Skeletal muscle tissue (tissue), 4 donors: ENCODE measurements around the gene GFOD1. TPM values are rescaled to one million over a fixed set of nuclear protein-coding genes. Genes with fewer than 3 reads are reported as not detected.

Source experiments
- H3K27ac ChIP-seq: one replicate; pipeline ENCODE4 v1.7.0; 2013; ENCODE audit warnings: mild to moderate bottlenecking, low read depth, low read length, inconsistent platforms
- H3K27me3 ChIP-seq, 3 donors: one replicate each; pipeline ENCODE4 v1.7.0; 2013; ENCODE audit warnings: low read length in 3 of 3; ENCODE audit not compliant: control insufficient read depth in 3 of 3, insufficient read depth in 3 of 3
- H3K36me3 ChIP-seq, 3 donors: one replicate each; pipeline ENCODE4 v1.7.0; 2013; ENCODE audit warnings: low read length in 3 of 3; ENCODE audit not compliant: control insufficient read depth in 3 of 3, insufficient read depth in 3 of 3
- H3K4me1 ChIP-seq, 3 donors: one replicate each; pipeline ENCODE4 v1.7.0; 2013; ENCODE audit warnings: low read length in 3 of 3, mild to moderate bottlenecking in 3 of 3; ENCODE audit not compliant: control insufficient read depth in 3 of 3, insufficient read depth in 3 of 3
- H3K4me3 ChIP-seq, 3 donors: one replicate each; pipeline ENCODE4 v1.7.0; 2013; ENCODE audit warnings: low read length in 3 of 3
- H3K9ac ChIP-seq, 3 donors: one replicate each; pipeline ENCODE4 v1.7.0; 2013; ENCODE audit warnings: low read length in 3 of 3, mild to moderate bottlenecking in 3 of 3, moderate library complexity in 2 of 3, low read depth in 1 of 3
- H3K9me3 ChIP-seq, 3 donors: one replicate each; pipeline ENCODE4 v1.7.0; 2013; ENCODE audit warnings: low read length in 3 of 3; ENCODE audit not compliant: control insufficient read depth in 3 of 3
- total RNA-seq: library from RNA; depleted of rRNA; stranded (reverse); fragments of >200 nt; gene quantifications from one replicate; pipeline ENCODE4 v1.2.3, GENCODE V29; 2014
- donor health status: Osteomylitis.

The GFOD1 gene
- total RNA-seq, 1 donor from 2014 or later = 6.3 TPM

DNA sequence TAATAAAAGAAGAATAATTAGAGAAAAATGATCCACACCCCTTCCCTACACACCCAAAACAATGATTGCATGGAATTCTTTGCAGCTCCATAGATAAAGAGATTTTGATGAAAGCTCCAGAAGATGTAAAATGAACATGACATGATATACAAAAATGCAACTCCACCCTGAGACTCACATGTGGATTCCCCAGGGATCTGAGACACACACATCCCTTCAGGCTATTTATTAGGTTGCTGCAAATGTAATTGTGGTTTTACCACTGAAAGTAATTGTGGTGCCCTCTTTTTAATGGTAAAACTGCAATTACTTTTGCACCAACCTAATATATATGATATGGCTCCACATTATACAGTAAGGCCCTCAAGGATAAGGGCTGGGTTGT lies 118.7 kb downstream of the GFOD1 start:
- H3K27me3 ChIP-seq = no peaks in the 10 kb centered on the region
- H3K4me3 ChIP-seq = no peak overlapping the region
- H3K9ac ChIP-seq = no peak overlapping the region
- H3K4me1 ChIP-seq = peaks cover 4 to 25% (median 15%) of the 10 kb centered on the region in 3 donors
- no peak overlapping the region for H3K27ac ChIP-seq
- peaks cover 11 to 13% (median 13%) of the 10 kb centered on the region in 3 donors for H3K36me3 ChIP-seq
- H3K9me3 ChIP-seq = no peaks in the 10 kb centered on the region

DNA sequence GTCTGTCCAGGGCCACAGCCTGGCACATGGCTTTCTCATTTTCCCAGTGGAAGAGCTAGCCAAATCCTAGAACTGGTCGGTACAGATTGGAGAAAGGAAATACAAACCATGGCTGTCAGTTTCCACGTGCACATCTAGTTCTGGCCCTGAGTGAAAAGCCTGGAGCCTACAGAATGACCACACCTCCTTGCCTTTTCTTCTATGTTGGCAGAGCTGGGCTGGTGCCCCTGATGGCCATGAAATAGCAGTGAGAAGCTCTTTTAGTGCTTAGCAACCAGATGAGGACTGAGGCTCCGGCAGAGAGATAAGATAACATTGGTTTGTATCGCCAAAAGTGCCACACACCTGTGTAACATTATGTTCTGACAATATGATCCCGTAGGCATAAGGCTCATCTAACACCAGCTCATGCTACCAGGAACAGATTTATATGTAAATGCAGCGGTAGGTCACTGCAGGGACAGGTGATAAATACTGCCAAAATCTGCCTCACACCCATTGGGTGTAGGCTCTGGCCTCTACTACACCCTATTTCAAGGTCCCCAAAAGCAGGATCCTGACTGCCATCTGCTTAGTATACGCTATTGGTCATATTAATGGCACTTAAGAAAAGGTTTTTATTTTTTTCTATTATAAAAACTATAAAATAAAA lies 119.2 kb downstream of the GFOD1 start:
- Histone ChIP-seq H3K27ac (no peak overlapping the region), H3K4me1 (peaks cover 4 to 25% (median 15%) of the 10 kb centered on the region in 3 donors), H3K9ac (no peak overlapping the region), H3K36me3 (peaks cover 11 to 13% (median 13%) of the 10 kb centered on the region in 3 donors), H3K9me3 (no peaks in the 10 kb centered on the region), H3K27me3 (no peaks in the 10 kb centered on the region), H3K4me3 (no peak overlapping the region)

DNA sequence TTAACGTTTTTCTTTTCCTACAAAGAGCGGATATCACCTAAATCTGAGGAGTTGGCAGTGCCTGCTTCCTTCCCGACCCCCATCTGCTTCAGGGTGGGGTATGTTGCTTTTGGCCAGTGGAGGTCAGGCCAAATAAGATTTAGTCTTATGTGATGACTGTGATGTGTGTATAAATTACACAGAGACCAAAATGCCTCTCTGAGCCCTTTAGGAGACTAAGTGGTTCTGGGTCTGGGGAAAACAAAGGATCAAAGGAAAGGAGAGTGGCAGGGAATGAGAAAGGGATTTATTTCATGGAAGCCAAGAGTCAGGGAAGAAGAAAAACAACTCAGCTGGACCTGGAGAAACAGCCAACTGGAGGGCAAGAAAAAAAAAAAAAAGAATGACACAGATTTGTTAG lies 120.0 kb downstream of the GFOD1 start:
- Histone ChIP-seq H3K9ac (no peak overlapping the region), H3K9me3 (no peaks in the 10 kb centered on the region), H3K4me1 (peaks cover 4 to 22% (median 14%) of the 10 kb centered on the region in 3 donors), H3K27me3 (no peaks in the 10 kb centered on the region), H3K4me3 (no peak overlapping the region), H3K27ac (no peak overlapping the region), H3K36me3 (peaks cover 11 to 13% (median 13%) of the 10 kb centered on the region in 3 donors)

- Histone ChIP-seq H3K36me3 (peaks cover 11 to 13% (median 13%) of the 10 kb centered on the region in 3 donors), H3K4me1 (peaks cover 11 to 15% (median 14%) of the 10 kb centered on the region in 3 donors), H3K4me3 (no peak overlapping the region), H3K27me3 (no peaks in the 10 kb centered on the region), H3K9ac (no peak overlapping the region), H3K27ac (no peak overlapping the region), H3K9me3 (no peaks in the 10 kb centered on the region)
Measured at GRCh38 chr6:13365320-13365719, 122.1 kb downstream of the GFOD1 start.

DNA sequence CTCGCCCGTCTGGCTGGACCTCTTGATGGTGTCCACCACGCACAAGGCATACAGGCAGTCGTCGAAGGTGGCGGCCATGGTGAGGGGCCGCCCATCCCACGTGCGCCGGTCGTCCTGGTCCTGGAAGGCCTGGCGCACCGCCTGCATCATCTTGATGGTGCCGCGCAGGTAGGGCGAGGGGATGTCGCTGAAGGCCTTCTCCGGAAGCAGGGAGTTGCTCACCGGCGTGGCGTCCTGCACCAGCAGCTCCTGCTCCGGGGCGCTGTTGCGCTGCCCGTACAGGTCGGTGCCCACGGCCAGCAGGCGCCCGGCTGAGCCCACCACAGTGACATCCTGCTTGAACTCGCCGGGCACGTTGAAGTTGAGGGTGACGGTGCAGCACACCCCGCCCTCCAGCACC lies 122.6 kb downstream of the GFOD1 start:
- H3K4me1 ChIP-seq = peaks cover 11 to 15% (median 14%) of the 10 kb centered on the region in 3 donors
- no peak overlapping the region for H3K4me3 ChIP-seq
- no peaks in the 10 kb centered on the region for H3K27me3 ChIP-seq
- H3K9ac ChIP-seq = no peak overlapping the region
- no peak overlapping the region for H3K27ac ChIP-seq
- no peaks in the 10 kb centered on the region for H3K9me3 ChIP-seq
- H3K36me3 ChIP-seq = peaks cover 11 to 13% (median 13%) of the 10 kb centered on the region in 3 donors

DNA sequence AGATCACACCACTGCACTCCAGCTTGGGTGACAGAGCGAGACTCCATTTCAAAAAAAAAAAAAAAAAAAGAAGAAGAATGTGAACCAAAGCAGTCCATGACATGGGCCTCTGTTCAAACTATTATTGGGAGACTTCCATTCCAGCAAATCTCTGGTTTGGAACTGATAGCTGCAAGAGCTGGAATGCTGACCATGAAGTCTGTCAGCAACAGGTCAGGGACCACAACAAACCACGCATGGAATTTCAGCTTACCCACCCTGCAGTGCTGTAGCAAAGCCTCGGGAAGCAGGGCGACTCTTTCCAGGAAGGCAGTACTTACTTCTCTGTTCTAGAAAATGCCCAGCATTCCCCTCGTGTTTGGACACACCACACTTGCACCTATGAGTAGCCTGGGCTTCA lies 125.0 kb downstream of the GFOD1 start:
- Histone ChIP-seq H3K4me1 (peaks cover 3 to 8% (median 8%) of the 10 kb centered on the region in 3 donors), H3K36me3 (peaks cover 11 to 13% (median 13%) of the 10 kb centered on the region in 3 donors), H3K27ac (no peak overlapping the region)

DNA sequence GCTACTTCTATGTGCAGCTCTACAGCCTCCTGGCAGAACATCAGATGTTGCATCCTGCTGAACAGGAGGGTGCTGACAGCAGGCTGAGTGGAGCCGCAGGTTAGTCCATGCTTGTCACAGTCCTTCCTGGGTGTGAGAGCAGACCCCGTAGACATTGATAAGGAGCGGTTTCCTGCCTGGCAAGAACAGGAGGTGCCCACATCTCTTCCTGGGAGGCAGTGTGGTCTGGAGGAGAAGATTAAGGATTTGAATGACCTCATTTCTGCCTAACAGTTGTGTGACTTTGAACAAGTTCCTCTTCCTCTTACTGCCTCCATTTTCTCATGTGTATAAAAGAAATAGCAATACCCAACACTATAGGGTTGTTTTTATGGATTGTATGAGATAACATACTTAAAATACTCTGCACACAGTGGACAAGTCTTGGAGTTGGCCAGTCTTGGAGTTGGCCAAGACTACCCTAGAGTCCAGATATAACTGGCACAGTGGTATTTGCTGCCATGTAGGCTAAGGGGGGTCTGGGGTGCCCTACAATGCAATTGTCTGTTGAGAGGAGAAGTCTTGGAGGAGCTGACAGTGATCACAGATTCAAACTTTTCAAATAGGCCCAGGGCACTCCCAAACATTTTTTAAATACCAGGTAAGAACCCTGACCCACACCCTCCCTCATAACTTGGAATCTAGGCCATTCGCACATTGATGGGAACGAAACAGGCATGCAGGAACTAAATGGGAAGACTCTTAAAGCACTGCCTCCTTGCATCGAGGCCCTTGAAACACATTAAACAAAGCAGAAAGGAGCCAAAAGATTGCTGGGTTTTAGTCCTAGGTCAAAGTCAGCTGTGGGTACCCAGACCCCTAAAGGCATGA lies 126.5 kb downstream of the GFOD1 start:
- no peak overlapping the region for H3K9ac ChIP-seq
- H3K9me3 ChIP-seq = no peaks in the 10 kb centered on the region
- no peaks in the 10 kb centered on the region for H3K27me3 ChIP-seq
- H3K4me3 ChIP-seq = no peak overlapping the region
- H3K4me1 ChIP-seq = peaks cover 0 to 8% (median 8%) of the 10 kb centered on the region in 3 donors
- no peak overlapping the region for H3K27ac ChIP-seq
- H3K36me3 ChIP-seq = peaks cover 11 to 13% (median 13%) of the 10 kb centered on the region in 3 donors

More for the DNA sequence above, 125.0 kb downstream of the GFOD1 start:
- Histone ChIP-seq H3K4me3 (no peak overlapping the region), H3K9ac (no peak overlapping the region), H3K9me3 (no peaks in the 10 kb centered on the region), H3K27me3 (no peaks in the 10 kb centered on the region)

GRCh38 chr6:13359287-13359686 lies 128.1 kb downstream of the GFOD1 start:
- no peak overlapping the region for H3K27ac ChIP-seq
- no peaks in the 10 kb centered on the region for H3K27me3 ChIP-seq
- peaks cover 0 to 2% (median 1%) of the 10 kb centered on the region in 3 donors for H3K36me3 ChIP-seq
- H3K9ac ChIP-seq = no peak overlapping the region
- H3K4me1 ChIP-seq = peaks cover 10 to 13% (median 11%) of the 10 kb centered on the region in 3 donors
- no peaks in the 10 kb centered on the region for H3K9me3 ChIP-seq
- no peak overlapping the region for H3K4me3 ChIP-seq

- Histone ChIP-seq H3K4me1 (peaks cover 7 to 13% (median 12%) of the 10 kb centered on the region in 3 donors), H3K36me3 (no peaks in the 10 kb centered on the region), H3K9me3 (no peaks in the 10 kb centered on the region), H3K27ac (no peak overlapping the region), H3K27me3 (no peaks in the 10 kb centered on the region), H3K4me3 (no peak overlapping the region), H3K9ac (no peak overlapping the region)
Measured at GRCh38 chr6:13358511-13358910, 128.9 kb downstream of the GFOD1 start.

- Histone ChIP-seq H3K36me3 (no peaks in the 10 kb centered on the region), H3K27ac (no peak overlapping the region), H3K9me3 (no peaks in the 10 kb centered on the region), H3K27me3 (no peaks in the 10 kb centered on the region), H3K4me3 (no peak overlapping the region), H3K4me1 (peaks cover 7 to 13% (median 12%) of the 10 kb centered on the region in 3 donors), H3K9ac (no peak overlapping the region)
Measured at GRCh38 chr6:13357551-13358075, 129.8 kb downstream of the GFOD1 start.
